Activated CD4-positive, alpha-beta T cell treated with anti-CD3 and anti-CD28 coated beads, Interleukin-2, amount 50 U/mL, for 24 hours (primary cell): ENCODE measurements around the gene GADD45A.
A peak's percentile ranks its signal among the peaks of the same experiment; 100 is the strongest.
"Not testable (repeated sequence)": the region's sequence is repeated elsewhere in the genome, so short reads cannot be mapped to it uniquely, and the experiment has no call there.

Experiments
- DNase-seq, 2 donors: peaks; one replicate each; pipeline ENCODE4 v3.0.0-alpha.2; 2020; ENCODE audit warnings: low read depth in 1 of 2, low spot score in 1 of 2

Gene GADD45A, protein sequence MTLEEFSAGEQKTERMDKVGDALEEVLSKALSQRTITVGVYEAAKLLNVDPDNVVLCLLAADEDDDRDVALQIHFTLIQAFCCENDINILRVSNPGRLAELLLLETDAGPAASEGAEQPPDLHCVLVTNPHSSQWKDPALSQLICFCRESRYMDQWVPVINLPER

DNA sequence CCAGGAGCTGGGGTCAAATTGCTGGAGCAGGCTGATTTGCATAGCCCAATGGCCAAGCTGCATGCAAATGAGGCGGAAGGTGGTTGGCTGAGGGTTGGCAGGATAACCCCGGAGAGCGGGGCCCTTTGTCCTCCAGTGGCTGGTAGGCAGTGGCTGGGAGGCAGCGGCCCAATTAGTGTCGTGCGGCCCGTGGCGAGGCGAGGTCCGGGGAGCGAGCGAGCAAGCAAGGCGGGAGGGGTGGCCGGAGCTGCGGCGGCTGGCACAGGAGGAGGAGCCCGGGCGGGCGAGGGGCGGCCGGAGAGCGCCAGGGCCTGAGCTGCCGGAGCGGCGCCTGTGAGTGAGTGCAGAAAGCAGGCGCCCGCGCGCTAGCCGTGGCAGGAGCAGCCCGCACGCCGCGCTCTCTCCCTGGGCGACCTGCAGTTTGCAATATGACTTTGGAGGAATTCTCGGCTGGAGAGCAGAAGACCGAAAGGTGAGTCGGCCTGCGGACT is at the start of gene GADD45A:
GADD45A (plus strand) TSS at position 135 of the 491 bp plus-strand sequence; CDS start at position 429, 294 bp downstream.
- peak; percentile 76 to 94 for DNase-seq

DNA sequence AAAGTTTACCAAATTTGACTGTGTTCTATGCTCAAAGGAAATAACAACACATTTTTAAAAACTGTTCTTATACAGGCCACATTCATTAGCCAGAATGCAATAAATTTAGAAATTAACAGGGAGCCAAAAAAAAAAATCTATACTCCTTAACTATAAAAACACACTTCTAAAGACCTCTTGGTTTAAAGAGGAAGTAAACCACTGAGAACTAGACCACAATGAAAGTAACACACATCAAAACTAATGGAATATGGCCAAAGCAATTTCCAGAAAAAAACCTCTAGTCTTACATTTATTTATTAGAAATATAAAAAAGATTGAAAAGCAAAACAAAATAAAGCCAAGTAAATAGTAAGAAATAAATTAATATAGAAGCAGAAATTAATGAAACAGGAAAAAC is 48.9 kb upstream of the GADD45A start:
- no peak for DNase-seq

DNA sequence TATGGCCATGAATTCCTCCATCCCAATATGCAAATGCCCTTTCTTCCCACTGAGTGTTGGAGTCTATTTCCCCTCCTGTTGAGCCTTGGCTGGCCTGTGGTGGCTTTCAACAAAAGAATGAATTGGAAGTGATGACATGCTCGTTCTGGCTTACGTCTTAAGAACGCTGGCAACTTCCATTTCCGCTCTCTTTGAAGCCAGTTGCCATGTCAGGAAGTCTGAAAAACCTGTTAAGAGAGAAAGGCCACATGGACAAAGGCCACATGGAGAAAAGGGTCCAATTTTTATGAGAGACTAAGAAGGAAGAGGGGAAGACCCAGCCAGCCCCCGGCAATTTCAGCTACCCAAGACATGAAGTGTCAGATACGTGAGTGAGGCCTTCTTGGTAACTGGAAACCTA is 45.6 kb upstream of the GADD45A start:
- DNase-seq, result no peak

DNA sequence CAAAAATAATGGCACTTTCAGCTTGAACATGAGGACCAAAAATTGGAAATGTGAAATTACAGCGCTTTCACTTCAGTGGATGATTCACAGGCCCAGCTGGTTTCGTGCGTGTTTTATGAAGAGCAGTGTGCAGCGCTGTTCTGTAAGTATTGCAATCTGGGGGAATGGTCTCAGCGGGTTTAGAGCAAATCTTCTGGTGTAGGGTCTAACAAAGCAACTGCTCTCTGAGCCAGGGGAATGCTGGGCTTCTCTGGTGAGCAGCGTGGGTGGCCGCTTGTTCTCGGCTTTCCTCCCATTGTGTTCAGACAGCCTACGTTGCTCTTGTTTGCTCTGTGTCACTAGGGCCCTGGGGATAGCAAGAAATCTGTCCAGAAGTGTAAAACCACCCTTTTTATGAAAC is 42.4 kb upstream of the GADD45A start:
- no peak for DNase-seq

DNA sequence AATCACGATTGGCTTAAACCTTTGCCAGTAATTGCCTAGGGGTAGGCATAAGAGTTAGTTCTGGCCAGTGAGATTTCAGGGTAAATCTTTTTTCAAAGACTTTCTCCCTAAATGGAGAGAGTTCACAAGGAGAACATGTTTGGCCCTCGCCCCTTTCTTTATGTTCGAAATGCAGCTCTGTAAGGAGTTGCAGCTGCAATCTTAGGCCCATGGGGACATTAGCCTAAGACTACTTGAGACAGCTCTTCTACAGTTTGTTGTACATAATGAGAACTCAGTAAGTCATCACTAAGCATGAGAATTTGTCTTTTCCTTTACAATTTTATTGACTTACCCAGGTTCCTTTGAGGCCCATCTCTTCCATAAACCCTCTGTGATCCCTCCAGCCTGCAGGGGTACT is 40.4 kb upstream of the GADD45A start:
- no peak for DNase-seq

DNA sequence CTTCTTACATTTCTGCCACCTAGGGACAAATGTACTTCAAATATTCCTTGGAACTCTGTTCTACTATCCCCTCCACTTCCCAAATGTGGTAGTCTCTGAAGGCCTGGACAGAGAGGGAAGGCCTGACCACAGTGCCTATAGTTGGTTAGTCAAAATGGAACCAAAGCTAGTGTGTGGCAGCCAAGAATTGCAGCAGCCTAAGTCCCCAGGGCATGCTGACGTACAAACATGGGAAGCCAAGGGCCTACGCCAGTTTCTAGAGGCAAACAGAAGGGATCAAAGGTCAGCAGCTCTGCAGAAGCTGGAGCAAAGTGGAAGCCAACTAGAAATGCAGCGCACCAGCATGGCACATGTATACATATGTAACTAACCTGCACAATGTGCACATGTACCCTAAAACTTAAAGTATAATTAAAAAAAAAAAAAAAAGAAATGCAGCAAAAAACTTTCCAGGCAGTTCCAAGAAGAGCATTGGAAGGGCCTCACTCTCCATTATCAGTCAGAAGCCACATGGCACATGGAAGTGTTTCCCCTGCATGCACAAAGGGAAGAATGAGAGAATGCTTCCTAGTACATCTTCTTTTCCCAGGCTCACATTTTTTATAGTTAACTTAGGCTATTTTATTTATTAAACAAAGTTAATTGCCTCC is 39.4 kb upstream of the GADD45A start:
- no peak for DNase-seq

DNA sequence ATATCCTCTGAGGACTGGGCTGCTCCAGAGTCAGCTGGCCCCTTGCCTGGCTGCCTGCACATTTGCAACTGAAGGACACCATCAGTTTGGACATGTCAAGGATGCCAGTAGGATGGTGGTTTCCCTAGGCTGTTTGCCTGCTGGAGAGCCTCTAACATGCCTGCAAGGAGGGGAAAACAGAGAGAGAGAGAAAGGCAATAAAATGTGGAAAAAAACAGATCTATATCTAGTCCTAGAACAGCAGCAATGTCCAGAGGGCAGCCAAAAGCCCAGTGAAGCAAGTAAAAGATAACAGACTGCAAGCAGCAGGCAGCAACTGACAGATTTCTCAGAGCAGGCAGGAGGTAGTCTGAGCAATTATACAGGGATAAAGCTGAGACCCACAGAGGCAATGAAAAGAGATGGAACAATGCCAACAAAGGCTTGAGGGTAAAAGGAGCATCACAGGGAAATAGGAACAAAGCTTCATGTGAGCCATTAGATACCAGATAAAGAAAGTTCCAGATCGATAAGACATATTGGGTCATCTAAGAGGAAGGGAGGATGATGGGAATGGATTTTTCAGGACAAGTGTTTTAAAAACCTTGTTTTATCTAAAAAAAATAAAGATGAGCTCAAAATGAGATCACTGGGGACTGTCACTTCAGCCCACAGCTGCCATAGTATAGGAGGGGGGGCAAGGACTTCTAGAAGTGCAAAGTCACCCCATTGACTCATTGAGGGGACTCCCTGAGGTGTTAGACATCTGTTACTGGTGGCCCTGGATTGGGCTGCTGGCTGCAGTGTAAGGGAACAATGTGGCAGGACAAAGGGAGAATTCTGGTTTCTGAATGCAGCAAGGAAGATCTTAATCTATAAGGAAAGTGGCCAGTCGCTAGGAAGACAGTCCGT is 38.6 kb upstream of the GADD45A start:
- no peak for DNase-seq

DNA sequence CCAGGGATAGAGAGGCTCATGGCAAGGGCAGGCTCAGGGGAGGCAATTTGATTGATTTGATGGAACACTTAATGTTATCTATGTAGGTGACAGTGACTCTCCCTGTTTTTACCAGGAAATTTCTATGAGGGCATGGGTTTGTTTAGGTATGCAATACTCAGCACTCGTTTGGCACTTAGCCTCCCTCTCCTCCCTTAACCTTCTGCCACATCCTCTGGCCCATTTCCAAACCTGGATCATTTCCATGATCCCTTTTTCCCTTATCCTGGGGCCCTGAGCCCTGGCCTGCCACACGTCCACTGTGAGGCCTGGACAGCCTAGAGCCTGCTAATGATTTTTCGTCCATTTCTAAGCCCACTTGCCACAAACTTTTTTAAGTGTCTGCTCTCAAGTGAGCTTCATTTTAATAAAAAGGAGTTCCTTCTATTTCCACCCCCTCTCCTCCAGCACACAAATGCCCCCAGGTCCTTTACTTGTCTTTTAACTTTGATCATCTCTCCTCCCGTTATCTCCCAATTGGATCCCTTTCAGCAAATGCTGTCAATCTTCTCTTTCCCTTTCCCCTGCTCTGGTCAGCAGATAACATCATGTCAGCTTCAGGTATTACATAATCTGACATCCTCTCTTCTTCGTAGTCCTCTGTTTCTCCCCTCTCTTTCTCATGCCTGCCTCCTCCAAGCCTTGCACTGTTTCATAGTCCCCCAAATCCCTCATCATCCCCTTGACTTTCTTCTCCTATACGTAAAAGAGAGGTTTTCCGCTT is 37.8 kb upstream of the GADD45A start:
- no peak for DNase-seq

DNA sequence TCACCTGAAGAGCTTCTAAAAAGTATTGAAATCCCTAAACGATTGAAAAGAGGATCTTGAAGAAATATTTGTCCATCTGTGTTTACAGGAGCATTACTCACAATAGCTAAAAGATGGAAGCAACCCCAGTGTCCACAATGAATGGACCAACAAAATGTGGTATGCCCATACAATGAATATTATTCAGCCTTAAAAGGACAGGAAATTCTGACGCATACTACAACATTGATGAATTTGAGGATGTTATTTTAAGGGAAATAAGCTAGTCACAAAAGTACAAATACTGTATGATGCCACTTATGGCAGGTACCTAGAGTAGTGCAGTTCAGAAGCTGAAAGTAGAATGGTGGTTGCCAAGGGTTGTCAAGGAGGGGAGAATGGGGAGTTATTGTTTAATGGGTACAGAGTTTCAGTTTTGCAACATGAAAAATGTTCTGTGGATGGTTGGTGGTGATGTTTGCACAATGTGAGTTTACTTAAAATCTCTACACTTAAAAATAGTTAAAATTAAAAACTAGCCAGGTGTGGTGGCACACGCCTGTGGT is 37.1 kb upstream of the GADD45A start:
- DNase-seq, result no peak

DNA sequence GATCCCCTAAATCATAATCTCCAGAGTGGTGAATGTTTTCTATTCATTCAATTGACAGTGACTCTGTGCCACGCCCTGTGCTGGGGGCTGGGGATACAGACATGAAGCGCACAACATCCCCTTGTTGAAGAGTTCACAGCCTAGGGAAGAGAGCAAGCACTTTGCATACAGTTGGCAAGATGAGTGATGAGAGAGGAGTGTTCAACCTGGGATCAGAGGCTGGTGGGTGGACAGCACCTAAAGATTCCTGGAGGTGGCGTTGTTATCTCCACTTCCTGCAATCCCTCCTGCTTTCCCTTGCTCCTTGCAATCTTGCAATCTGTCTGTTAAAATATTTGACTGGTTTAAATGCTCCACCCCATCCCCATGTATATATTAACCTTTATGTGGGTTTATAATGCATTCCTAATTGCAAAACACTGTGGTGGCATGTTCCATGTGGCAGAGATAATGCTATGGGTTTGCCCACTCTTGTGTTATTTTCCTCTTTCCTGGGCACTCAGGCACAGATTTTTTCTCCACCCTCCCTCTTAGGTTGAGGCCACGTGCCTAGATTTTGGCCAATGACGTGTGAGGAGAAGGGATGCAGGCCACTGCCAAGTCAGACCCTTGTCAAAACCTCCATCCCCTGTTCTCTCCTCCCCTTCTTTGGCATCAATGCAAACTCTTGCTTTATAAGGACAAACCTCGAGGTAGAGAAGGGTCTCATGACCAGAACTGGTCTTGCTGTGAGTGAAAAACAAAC is 36.2 kb upstream of the GADD45A start:
- no peak for DNase-seq

DNA sequence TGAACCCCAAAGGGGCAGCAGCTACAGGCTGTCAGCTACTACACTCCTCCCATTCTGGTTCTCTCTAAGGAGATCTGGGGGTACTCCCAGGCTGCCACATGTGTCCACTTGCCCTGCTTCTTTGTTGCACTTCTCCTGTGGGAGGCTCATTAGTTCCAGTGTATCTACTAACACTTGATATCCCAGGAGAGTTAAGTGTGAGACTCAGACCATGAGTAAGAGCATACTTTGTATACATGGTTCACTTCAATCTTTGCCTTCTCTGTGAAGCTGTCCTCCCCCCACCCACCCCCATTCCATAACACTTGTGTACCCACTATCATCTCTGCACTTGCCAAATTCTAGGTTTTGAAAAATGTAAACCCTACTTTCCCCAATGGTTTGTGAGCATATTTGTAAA is 34.9 kb upstream of the GADD45A start:
- no peak for DNase-seq

DNA sequence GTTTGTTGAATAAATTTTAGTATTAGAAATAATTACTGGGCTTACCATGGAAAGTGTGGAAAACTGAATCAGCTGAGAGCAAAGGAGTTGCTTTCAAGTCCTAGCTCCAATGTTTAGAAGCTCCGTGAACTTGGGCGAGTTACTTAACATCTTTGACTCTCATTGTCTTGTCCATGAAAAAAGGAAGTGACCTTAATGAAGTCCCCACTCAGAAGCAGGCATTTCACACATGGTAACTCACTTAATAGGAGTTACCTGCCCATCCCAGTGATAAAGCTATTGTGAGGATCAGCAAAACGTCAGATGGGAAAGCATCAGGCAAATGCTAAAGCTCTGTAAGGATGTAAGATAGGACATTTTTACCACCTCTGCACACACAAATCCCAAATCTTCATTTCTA is 34.0 kb upstream of the GADD45A start:
- DNase-seq, result no peak

DNA sequence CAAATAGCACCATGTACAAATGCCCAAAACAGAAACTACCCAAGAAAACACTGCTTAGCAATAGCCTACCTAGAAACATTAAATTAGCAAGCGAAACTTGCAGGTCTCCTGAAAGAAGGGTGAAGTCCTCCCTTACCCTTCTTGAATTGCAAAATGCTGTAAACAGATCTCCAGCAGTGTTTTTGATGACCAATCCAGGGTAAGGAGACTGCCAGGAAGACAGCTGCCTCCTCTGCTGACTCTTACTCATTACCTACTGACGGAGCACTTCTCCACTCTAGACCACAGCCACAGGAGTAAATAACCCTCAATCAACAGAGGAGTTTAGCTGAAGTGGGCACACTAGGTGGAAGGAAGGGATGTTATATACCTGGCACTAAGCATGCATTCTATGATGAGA is 32.2 kb upstream of the GADD45A start:
- DNase-seq, result no peak

DNA sequence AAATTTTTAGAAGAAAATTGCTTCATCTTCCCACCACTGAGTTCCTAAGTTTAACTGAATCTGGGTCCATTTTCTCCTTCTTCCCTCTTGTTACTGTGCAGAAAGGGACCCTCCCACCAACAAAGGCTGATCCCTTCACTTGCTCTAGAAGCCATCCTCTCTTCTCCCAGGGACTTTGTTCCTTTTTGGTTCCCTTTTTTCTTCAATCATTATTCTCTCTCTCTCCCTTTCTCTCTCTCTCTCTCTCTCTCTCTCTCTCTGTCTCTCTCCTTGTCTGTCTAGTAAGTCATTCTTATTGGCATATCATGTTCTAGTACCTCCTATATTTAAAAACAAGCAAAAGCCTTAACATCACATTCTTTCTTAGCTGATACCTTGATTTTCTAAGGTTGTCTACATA is 31.7 kb upstream of the GADD45A start:
- DNase-seq, result no peak

DNA sequence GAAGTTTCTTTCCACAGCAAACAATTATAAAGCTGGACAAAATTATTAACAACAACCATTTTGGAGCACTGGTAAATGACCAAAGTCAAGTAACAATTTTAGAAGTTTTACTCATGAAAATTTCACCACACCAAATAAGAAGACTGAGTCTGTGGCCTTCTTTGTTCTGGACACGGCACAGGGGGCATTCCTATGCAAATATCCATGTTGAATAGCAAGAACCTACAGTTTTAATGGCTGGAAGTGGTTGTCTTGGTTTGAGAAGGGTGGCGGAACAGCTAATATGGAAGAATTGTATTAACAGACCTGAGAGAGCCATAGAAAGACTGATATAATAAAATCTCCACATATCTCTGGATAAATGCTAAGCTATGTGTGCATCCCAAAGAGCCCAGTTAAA is 29.4 kb upstream of the GADD45A start:
- no peak for DNase-seq

DNA sequence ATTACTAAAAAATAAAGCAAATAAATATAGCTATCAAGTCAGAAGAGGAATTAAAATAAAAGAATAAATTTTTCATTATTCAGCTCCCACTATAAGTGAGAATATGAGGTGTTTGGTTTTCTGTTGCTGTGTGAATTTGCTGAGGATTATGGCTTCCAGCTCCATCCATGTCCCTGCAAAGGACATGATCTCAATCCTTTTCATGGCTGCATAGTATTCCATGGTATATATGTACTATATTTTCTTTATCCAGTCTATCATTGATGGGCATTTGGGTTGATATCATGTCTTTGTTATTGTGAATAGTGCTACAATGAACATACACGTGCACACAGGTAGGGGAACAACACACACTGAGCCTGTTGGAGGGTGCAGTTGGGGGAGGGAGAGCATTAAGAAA is 27.8 kb upstream of the GADD45A start:
- DNase-seq, result not testable (repeated sequence)

DNA sequence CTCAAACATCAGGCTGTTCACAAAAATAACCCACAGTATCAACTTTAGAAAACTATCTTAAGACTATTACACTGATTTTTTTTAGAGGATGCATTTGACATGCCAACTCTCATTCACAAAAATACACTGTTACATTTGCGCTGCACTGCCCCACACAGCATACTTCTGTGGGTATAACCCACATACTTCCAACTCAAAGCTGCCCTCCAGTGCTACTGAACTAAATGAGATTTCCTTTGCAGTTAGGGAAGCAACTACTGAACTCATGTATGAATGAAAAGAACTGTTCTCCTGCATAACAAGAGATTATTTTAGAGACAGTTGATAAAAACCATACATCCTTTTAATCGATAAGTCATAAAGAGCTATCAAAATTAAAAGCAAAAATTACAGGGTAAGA is 25.8 kb upstream of the GADD45A start:
- DNase-seq, result no peak

DNA sequence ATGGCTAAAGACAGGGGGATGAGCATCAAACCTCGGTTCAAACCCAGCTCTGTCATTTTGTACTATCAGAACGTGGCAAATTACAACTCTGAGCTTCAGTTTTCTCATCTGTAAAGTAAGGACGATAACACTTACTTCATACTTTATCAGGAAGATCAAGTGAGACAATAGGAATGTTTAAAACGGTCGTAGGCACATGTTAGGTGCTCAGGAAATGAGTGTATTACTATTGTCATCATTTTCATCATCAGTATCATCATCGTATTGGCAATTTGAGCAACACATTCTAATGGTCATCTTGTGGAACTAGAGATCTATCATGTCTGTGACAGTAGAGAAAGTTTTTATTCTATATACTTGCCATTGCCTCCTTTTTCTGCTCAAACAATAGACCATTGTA is 22.1 kb upstream of the GADD45A start:
- DNase-seq, result no peak

DNA sequence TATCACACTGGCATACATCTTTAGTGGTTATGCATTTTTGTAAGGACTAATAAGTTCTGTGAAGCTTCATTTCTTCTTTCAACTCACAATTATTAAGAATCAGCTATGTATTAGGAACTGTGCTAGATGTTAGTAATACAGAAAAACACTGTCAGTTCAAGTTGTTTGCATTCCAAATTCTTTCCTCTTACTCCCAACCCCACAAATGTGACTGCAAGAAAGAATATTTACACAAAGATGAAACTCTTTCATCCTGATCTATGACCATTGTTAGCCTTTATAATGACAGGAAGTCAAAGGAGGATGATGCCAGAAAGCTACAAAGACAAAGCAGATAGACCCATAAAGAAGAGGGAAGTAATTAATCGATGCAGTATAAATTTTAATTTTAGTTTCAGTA is 21.0 kb upstream of the GADD45A start:
- no peak for DNase-seq

DNA sequence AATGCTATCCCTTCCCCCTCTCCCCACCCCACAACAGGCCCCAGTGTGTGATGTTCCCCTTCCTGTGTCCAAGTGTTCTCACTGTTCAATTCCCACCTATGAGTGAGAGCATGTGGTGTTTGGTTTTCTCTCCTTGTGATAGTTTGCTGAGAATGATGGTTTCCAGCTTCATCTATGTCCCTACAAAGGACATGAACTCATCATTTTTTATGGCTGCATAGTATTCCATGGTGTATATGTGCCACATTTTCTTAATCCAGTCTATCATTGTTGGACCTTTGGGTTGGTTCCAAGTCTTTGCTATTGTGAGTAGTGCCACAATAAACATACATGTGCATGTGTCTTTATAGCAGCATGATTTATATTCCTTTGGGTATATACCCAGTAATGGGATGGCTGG is 19.7 kb upstream of the GADD45A start:
- DNase-seq, result not testable (repeated sequence)
